Chondrocyte (in vitro differentiated cells): ENCODE data around the gene DLG2. TPM values are rescaled to one million over a fixed set of nuclear protein-coding genes. Genes with fewer than 3 reads are reported as not detected.
"Not testable (repeated sequence)": the region's sequence is repeated elsewhere in the genome, so short reads cannot be mapped to it uniquely, and the experiment has no call there.

Experiments used
- DNase-seq: peaks from one replicate; pipeline ENCODE4 v3.0.0; 2021; ENCODE audit warnings: mixed read lengths, low spot score
- H3K27ac Mint-ChIP-seq: one replicate; pipeline ENCODE4 v1.8.0; 2021; ENCODE audit warnings: mild to moderate bottlenecking, moderate library complexity, mixed read lengths; ENCODE audit not compliant: unreplicated experiment
- H3K27me3 Mint-ChIP-seq: 2 replicates; pipeline ENCODE4 v1.8.0; 2021; ENCODE audit warnings: low read depth, mixed read lengths
- H3K36me3 Mint-ChIP-seq: 2 replicates; pipeline ENCODE4 v1.8.0; 2021; ENCODE audit warnings: low read depth, mixed read lengths
- H3K4me1 Mint-ChIP-seq: 2 replicates; pipeline ENCODE4 v1.8.0; 2021; ENCODE audit warnings: low read depth, mild to moderate bottlenecking, mixed read lengths
- H3K4me3 Mint-ChIP-seq: one replicate; pipeline ENCODE4 v1.8.0; 2021; ENCODE audit warnings: mild to moderate bottlenecking, moderate library complexity, mixed read lengths; ENCODE audit not compliant: unreplicated experiment
- H3K9me3 Mint-ChIP-seq: 2 replicates; pipeline ENCODE4 v1.8.0; 2021; ENCODE audit warnings: low read depth, mixed read lengths
- total RNA-seq: library from RNA; stranded (reverse); gene quantifications from 3 replicates; pipeline ENCODE4 v1.2.1, GENCODE V29; 2021
- TF ChIP-seq, protein P1 (sequence below): fragments of 200-600 bp; sonication (generic); IDR thresholded peaks from 2 replicates; pipeline ENCODE4 v1.5.0; 2021; ENCODE audit warnings: antibody characterized with exemption, mild to moderate bottlenecking, moderate library complexity

The DLG2 gene
- total RNA-seq, 1 donor from 2014 or later = 1.3 TPM

DNA sequence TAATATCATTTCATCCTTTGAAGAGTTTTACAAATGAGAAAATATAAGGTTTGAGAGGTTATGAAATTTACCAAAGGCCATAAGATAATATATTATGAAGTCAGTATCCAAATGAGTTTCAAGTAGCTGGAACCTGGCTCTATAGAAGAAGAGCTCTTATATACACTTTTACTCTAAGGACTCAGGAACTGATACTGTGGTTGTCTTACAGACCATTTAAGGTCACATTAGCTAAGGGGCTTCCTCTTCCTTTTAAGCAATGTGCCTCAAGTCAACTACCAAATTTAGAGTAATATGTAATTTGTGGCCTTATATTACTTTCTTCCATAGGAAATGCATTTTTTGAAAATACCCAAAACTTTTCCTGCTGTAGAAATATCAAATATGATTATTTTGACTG is 369.3 kb downstream of the DLG2 start:
- Mint-ChIP-seq H3K4me3 (no peak overlapping the region), H3K27me3 (no peaks in the 10 kb centered on the region), H3K27ac (no peak overlapping the region), H3K4me1 (no peaks in the 10 kb centered on the region), H3K9me3 (peaks cover 2% of the 10 kb centered on the region), H3K36me3 (peaks cover 1% of the 10 kb centered on the region)
- no peak for DNase-seq
- TF ChIP-seq, protein P1, sequence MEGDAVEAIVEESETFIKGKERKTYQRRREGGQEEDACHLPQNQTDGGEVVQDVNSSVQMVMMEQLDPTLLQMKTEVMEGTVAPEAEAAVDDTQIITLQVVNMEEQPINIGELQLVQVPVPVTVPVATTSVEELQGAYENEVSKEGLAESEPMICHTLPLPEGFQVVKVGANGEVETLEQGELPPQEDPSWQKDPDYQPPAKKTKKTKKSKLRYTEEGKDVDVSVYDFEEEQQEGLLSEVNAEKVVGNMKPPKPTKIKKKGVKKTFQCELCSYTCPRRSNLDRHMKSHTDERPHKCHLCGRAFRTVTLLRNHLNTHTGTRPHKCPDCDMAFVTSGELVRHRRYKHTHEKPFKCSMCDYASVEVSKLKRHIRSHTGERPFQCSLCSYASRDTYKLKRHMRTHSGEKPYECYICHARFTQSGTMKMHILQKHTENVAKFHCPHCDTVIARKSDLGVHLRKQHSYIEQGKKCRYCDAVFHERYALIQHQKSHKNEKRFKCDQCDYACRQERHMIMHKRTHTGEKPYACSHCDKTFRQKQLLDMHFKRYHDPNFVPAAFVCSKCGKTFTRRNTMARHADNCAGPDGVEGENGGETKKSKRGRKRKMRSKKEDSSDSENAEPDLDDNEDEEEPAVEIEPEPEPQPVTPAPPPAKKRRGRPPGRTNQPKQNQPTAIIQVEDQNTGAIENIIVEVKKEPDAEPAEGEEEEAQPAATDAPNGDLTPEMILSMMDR = no peak

DNA sequence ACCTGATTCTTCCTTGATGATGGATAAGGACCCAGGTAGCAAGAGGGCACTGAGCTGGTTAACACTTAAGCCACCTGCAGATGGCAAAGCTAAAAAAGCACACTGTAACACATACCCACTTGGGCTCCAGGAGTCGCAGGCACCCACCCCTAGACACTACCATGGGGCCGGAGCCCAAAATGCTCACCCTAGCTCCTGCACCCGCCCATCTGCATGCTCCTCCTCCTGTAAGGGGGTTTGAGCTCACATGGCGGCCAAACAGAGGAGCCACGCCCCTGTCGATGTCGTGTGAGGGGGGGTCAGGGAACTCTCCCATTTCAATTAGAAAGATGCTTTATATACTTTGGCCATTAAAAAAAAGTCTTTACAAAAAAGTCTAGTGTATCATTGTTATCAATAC is 370.7 kb downstream of the DLG2 start:
- DNase-seq = no peak
- Mint-ChIP-seq H3K4me3 (no peak overlapping the region), H3K27me3 (peaks cover 2% of the 10 kb centered on the region), H3K27ac (no peak overlapping the region), H3K4me1 (no peaks in the 10 kb centered on the region), H3K36me3 (no peaks in the 10 kb centered on the region), H3K9me3 (peaks cover 2% of the 10 kb centered on the region)
- TF ChIP-seq, protein P1 = no peak

- DNase-seq = no peak
- Mint-ChIP-seq H3K36me3 (no peaks in the 10 kb centered on the region), H3K27me3 (peaks cover 2% of the 10 kb centered on the region), H3K4me1 (no peaks in the 10 kb centered on the region), H3K27ac (no peak overlapping the region), H3K4me3 (no peak overlapping the region), H3K9me3 (no peaks in the 10 kb centered on the region)
- TF ChIP-seq, protein P1 = no peak
Observed at GRCh38 chr11:85249482-85249881, 377.7 kb downstream of the DLG2 start.

- no peak overlapping the region for H3K27ac Mint-ChIP-seq
- no peaks in the 10 kb centered on the region for H3K4me1 Mint-ChIP-seq
- H3K27me3 Mint-ChIP-seq = peaks cover 2% of the 10 kb centered on the region
Observed at GRCh38 chr11:85247797-85248196, 379.3 kb downstream of the DLG2 start.

DNA sequence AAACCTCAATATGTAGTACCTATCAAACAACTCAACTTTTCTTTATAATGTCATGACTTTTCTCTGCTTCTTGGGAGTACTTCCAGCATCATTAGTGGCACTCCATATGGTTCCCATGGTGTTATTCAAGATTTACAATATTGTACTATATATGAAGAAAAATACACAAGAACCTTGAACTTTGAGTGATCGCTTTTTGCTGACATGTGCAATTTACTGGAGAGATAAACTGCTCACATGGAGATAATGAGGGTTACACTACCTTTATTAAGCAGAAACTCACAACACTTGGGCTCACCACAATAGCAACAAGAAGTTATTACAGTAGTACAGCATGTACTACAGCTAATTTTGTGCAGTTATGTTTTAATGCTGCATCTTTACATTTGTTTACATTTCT is 388.2 kb downstream of the DLG2 start:
- TF ChIP-seq, protein P1 = no peak
- Mint-ChIP-seq H3K36me3 (no peaks in the 10 kb centered on the region), H3K27me3 (peaks cover 4% of the 10 kb centered on the region), H3K4me1 (no peaks in the 10 kb centered on the region), H3K27ac (no peak overlapping the region), H3K4me3 (no peak overlapping the region), H3K9me3 (peaks cover 7% of the 10 kb centered on the region)
- no peak for DNase-seq

More at GRCh38 chr11:85247797-85248196, 379.3 kb downstream of the DLG2 start:
- Mint-ChIP-seq H3K36me3 (no peaks in the 10 kb centered on the region), H3K9me3 (no peaks in the 10 kb centered on the region), H3K4me3 (no peak overlapping the region)
- TF ChIP-seq, protein P1 = no peak
- DNase-seq = no peak

DNA sequence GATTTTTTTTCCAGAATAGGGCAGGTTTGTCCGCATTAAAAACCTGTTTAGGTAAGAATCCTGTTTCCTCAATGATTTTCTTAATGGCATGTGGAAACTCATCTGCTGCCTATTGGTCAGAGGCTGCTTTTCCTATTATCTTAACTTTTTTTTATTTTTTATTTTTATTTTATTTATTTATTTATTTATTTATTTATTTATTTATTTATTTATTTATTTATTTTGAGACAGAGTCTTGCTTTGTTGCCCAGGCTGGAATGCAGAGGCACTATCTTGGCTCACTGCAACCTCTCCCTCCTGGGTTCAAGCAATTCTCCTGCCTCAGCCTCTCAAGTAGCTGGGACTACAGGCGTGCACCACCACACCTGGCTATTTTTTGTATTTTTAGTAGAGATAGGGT is 389.1 kb downstream of the DLG2 start:
- H3K4me3 Mint-ChIP-seq, H3K27me3 Mint-ChIP-seq, H3K27ac Mint-ChIP-seq, DNase-seq, H3K4me1 Mint-ChIP-seq, H3K36me3 Mint-ChIP-seq, H3K9me3 Mint-ChIP-seq: not testable (repeated sequence)
